MM.1S (cell line): ENCODE data around the gene SH3PXD2A.

ENCODE experiments used
- DNase-seq: peaks from one replicate; pipeline ENCODE4 v3.0.0-alpha.2; 2015
- H2AFZ ChIP-seq: fragments of 300-600 bp; sonication (generic); 2 replicates; pipeline ENCODE4 v1.6.0; 2016; ENCODE audit warnings: antibody characterized with exemption, low read length
- H3F3A ChIP-seq: fragments of 300-600 bp; sonication (generic); 2 replicates; pipeline ENCODE4 v1.6.1; 2016; ENCODE audit warnings: mild to moderate bottlenecking, antibody characterized with exemption, low read length, moderate library complexity, mixed read lengths; ENCODE audit not compliant: insufficient read depth
- H3K27ac ChIP-seq: fragments of 300-600 bp; sonication (generic); 2 replicates; pipeline ENCODE4 v1.5.1; 2016; ENCODE audit warnings: mild to moderate bottlenecking, low read length
- H3K27me3 ChIP-seq: fragments of 300-600 bp; sonication (generic); replicated peaks from 2 replicates; pipeline ENCODE4 v1.6.0; 2016; ENCODE audit warnings: low read length; ENCODE audit not compliant: insufficient read depth
- H3K36me3 ChIP-seq: fragments of 300-600 bp; sonication (generic); replicated peaks from 2 replicates; pipeline ENCODE4 v1.6.1; 2016; ENCODE audit warnings: mild to moderate bottlenecking, low read length, mixed read lengths; ENCODE audit not compliant: insufficient read depth
- H3K4me1 ChIP-seq: fragments of 300-600 bp; sonication (generic); 2 replicates; pipeline ENCODE4 v1.6.1; 2016; ENCODE audit warnings: low read length, mixed read lengths
- H3K4me2 ChIP-seq: fragments of 300-600 bp; sonication (generic); 2 replicates; pipeline ENCODE4 v1.6.0; 2016; ENCODE audit warnings: low read depth, low read length
- H3K4me3 ChIP-seq: fragments of 300-600 bp; sonication (generic); 2 replicates; pipeline ENCODE4 v1.5.1; 2016; ENCODE audit warnings: low read length, mixed read lengths
- H3K79me2 ChIP-seq: fragments of 300-600 bp; sonication (generic); 2 replicates; pipeline ENCODE4 v1.6.1; 2016; ENCODE audit warnings: mixed run types, low read length, mixed read lengths
- H3K9ac ChIP-seq: fragments of 300-600 bp; sonication (generic); 2 replicates; pipeline ENCODE4 v1.6.1; 2016; ENCODE audit warnings: low read length, mixed read lengths
- H3K9me2 ChIP-seq: fragments of 300-600 bp; sonication (generic); replicated peaks from 2 replicates; pipeline ENCODE4 v1.6.1; 2016; ENCODE audit warnings: mild to moderate bottlenecking, low read length, mixed read lengths; ENCODE audit not compliant: insufficient read depth
- H3K9me3 ChIP-seq: fragments of 300-600 bp; sonication (generic); replicated peaks from 2 replicates; pipeline ENCODE4 v1.6.1; 2016; ENCODE audit warnings: mild to moderate bottlenecking, low read length, mixed read lengths; ENCODE audit not compliant: insufficient read depth
- H4K20me1 ChIP-seq: fragments of 300-600 bp; sonication (generic); 2 replicates; pipeline ENCODE4 v1.6.1; 2016; ENCODE audit warnings: mild to moderate bottlenecking, low read length, moderate library complexity, mixed read lengths; ENCODE audit not compliant: insufficient read depth
- EZH2 ChIP-seq: fragments of 300-600 bp; sonication (generic); optimal IDR thresholded peaks from 2 replicates; pipeline ENCODE3; 2017; ENCODE audit warnings: low read depth, mild to moderate bottlenecking, antibody characterized with exemption, low read length, mixed read lengths
- EZH2phosphoT487 ChIP-seq: fragments of 300-600 bp; sonication (generic); IDR thresholded peaks from 2 replicates; pipeline ENCODE4 v1.6.1; 2018; ENCODE audit warnings: antibody characterized with exemption, low read length
- TF ChIP-seq, protein P1 (sequence below): fragments of 300-600 bp; sonication (generic); IDR thresholded peaks from 2 replicates; pipeline ENCODE4 v1.5.1; 2016; ENCODE audit warnings: antibody characterized with exemption, low read length, mixed read lengths

The SH3PXD2A gene

DNA sequence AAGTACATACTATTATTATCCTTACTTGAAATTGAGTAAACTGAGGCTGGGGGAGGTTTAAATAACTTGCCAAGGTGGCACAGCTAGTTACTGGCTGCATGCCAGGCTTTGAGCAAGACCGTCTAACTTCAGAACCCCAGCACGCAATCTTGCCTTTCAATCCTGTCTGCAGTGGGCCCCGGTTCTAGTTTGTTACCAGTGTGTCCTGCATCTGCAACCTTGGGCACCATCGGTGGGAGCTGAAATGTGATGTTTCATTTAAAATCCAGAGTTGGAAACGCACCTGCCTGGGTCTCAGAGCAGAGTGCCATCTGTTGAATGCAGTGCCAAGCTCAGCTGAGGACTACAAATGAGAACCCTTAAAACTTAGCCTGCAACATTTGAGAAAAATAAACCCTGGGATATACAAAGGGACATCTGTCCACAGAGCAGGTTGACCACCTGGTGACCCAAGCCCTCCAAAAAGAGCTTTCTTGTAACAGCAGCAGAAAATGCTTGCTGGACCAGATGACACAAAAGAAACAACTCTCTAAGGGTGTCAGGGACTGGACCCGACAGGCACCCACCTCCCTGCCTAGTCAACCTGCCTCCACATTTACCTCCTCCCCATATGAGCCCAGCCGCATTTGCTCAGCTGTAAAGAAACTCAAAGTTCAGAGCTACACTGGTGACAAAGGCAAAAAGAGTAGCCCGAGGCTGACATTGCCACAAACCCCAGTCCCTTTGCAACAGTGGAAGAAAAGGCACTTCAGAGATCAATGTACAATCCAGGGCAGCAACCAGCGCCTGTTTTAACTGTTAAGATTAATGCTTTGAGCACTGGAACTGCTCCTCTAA lies 1.7 kb downstream of the SH3PXD2A start:
- H3K27me3 ChIP-seq: peaks cover 14% of the 10 kb centered on the region
- H3K9ac ChIP-seq: no peak overlapping the region
- H3K9me3 ChIP-seq: no peaks in the 10 kb centered on the region
- DNase-seq: no peak
- TF ChIP-seq EZH2phosphoT487: no peak
- TF ChIP-seq, protein P1, sequence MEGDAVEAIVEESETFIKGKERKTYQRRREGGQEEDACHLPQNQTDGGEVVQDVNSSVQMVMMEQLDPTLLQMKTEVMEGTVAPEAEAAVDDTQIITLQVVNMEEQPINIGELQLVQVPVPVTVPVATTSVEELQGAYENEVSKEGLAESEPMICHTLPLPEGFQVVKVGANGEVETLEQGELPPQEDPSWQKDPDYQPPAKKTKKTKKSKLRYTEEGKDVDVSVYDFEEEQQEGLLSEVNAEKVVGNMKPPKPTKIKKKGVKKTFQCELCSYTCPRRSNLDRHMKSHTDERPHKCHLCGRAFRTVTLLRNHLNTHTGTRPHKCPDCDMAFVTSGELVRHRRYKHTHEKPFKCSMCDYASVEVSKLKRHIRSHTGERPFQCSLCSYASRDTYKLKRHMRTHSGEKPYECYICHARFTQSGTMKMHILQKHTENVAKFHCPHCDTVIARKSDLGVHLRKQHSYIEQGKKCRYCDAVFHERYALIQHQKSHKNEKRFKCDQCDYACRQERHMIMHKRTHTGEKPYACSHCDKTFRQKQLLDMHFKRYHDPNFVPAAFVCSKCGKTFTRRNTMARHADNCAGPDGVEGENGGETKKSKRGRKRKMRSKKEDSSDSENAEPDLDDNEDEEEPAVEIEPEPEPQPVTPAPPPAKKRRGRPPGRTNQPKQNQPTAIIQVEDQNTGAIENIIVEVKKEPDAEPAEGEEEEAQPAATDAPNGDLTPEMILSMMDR: no peak
- no peak for TF ChIP-seq EZH2
- peak overlapping the region; percentile 83; the same call in 1 of the 2 replicates for H3K4me2 ChIP-seq
- H3K79me2 ChIP-seq: no peaks in the 10 kb centered on the region
- no peaks in the 10 kb centered on the region for H3F3A ChIP-seq
- H3K4me3 ChIP-seq: no peak overlapping the region
- no peaks in the 10 kb centered on the region for H4K20me1 ChIP-seq
- no peak overlapping the region for H3K27ac ChIP-seq
- H3K9me2 ChIP-seq: no peaks in the 10 kb centered on the region
- no peak overlapping the region for H2AFZ ChIP-seq
- H3K4me1 ChIP-seq: no peaks in the 10 kb centered on the region
- no peaks in the 10 kb centered on the region for H3K36me3 ChIP-seq

DNA sequence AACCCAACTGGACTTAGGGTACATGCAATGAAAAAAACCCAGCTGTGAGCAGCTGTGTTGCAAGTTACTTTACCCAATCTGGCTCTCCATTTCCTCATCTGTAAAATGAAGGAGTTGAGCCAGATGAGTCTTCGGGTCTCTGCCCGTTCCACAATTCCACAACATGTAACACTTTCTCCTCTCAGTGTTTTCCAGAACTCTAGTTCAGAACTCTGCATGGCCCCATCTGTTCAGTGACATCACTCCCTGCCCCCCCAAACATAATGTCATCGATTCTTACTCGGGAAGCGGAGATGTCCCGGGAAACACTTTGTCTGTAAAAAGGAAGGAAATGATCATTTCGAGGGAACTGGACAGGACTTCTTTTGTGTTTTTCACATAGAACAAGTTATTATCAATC lies 2.5 kb downstream of the SH3PXD2A start:
- Histone ChIP-seq H3K4me1 (no peaks in the 10 kb centered on the region), H3K27ac (no peak overlapping the region), H4K20me1 (no peaks in the 10 kb centered on the region), H3K79me2 (no peaks in the 10 kb centered on the region), H3K9me2 (no peaks in the 10 kb centered on the region), H2AFZ (no peak overlapping the region), H3K9me3 (no peaks in the 10 kb centered on the region), H3F3A (no peaks in the 10 kb centered on the region), H3K36me3 (no peaks in the 10 kb centered on the region), H3K4me3 (no peak overlapping the region), H3K9ac (no peak overlapping the region), H3K27me3 (peaks cover 14% of the 10 kb centered on the region), H3K4me2 (no peak overlapping the region)
- no peak for DNase-seq
- TF ChIP-seq EZH2phosphoT487: no peak
- TF ChIP-seq, protein P1: no peak
- no peak for TF ChIP-seq EZH2

DNA sequence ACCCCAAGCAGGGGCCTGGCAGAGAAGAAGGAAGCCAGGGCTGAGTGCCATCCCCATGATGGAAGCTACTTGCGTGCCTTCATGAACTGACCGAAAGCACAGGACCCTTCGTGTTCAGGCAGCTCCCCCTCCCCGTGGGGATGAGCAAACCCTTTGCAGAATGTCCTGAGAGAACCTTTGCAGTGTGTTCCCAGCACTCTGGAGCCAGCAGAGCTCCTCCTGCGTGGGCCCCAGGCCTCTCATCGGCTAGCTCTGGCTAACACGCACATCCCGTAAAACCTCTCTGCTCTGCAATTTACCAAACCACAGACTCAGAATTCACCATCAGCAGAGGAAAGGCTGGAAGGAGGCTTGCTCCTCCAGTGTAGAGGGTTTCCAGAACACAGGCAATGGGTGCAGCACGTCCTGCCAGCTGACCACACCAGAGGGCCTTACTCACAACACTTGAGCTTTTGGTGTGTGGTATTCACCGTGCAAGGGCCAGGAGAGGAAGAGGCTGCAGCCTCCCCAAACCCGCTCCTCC lies 3.1 kb downstream of the SH3PXD2A start:
- no peaks in the 10 kb centered on the region for H3K36me3 ChIP-seq
- H3K79me2 ChIP-seq: no peaks in the 10 kb centered on the region
- H3K4me3 ChIP-seq: no peak overlapping the region
- H3K9ac ChIP-seq: no peak overlapping the region
- peaks cover 14% of the 10 kb centered on the region for H3K27me3 ChIP-seq
- no peak overlapping the region for H3K4me2 ChIP-seq
- H2AFZ ChIP-seq: no peak overlapping the region
- no peaks in the 10 kb centered on the region for H3K9me2 ChIP-seq
- no peaks in the 10 kb centered on the region for H3K9me3 ChIP-seq
- no peaks in the 10 kb centered on the region for H3K4me1 ChIP-seq
- H3F3A ChIP-seq: no peaks in the 10 kb centered on the region
- no peaks in the 10 kb centered on the region for H4K20me1 ChIP-seq
- no peak overlapping the region for H3K27ac ChIP-seq
- no peak for TF ChIP-seq EZH2phosphoT487
- TF ChIP-seq EZH2: no peak
- TF ChIP-seq, protein P1: no peak
- DNase-seq: no peak
